Activated CD4-positive, alpha-beta T cell treated with anti-CD3 and anti-CD28 coated beads, Interleukin-2, amount 50 U/mL, for 48 hours (primary cell): ENCODE measurements around the gene BRI3.

Source experiments
- DNase-seq, 2 experiments: peaks; one replicate each; pipeline ENCODE4 v3.0.0-alpha.2; 2020

BRI3 gene

GRCh38 chr7:98288064-98288823 is 6.8 kb downstream of the BRI3 start:
- DNase-seq: no peak

GRCh38 chr7:98289333-98289875 is 7.9 kb downstream of the BRI3 start:
- no peak for DNase-seq

- DNase-seq: no peak
Observed at GRCh38 chr7:98291717-98292116, 10.2 kb downstream of the BRI3 start.

- DNase-seq: no peak
Observed at GRCh38 chr7:98293265-98293664, 11.8 kb downstream of the BRI3 start.

- no peak for DNase-seq
Observed at GRCh38 chr7:98293746-98294145, 12.3 kb downstream of the BRI3 start.

- DNase-seq: no peak
Observed at GRCh38 chr7:98294326-98294725, 12.8 kb downstream of the BRI3 start.

- peak; percentile 29 to 34 for DNase-seq
Observed at GRCh38 chr7:98294798-98295382, 13.4 kb downstream of the BRI3 start.

- no peak for DNase-seq
Observed at GRCh38 chr7:98295467-98296192, 14.1 kb downstream of the BRI3 start.

GRCh38 chr7:98296833-98297232 is 15.3 kb downstream of the BRI3 start:
- DNase-seq: no peak

GRCh38 chr7:98297626-98298286 is 16.3 kb downstream of the BRI3 start:
- DNase-seq: no peak

GRCh38 chr7:98300595-98301372 is 19.3 kb downstream of the BRI3 start:
- no peak for DNase-seq

GRCh38 chr7:98301693-98302470 is 20.4 kb downstream of the BRI3 start:
- no peak for DNase-seq

- DNase-seq: no peak
Observed at GRCh38 chr7:98303176-98303865, 21.8 kb downstream of the BRI3 start.

- no peak for DNase-seq
Observed at GRCh38 chr7:98303906-98304305, 22.4 kb downstream of the BRI3 start.

- no peak for DNase-seq
Observed at GRCh38 chr7:98305951-98306535, 24.6 kb downstream of the BRI3 start.

- DNase-seq: no peak
Observed at GRCh38 chr7:98307971-98308466, 26.5 kb downstream of the BRI3 start.

GRCh38 chr7:98309566-98309965 is 28.1 kb downstream of the BRI3 start:
- DNase-seq: no peak

GRCh38 chr7:98312201-98312600 is 30.7 kb downstream of the BRI3 start:
- no peak for DNase-seq

GRCh38 chr7:98314469-98314868 is 33.0 kb downstream of the BRI3 start:
- DNase-seq: no peak

- no peak for DNase-seq
Observed at GRCh38 chr7:98315318-98315993, 34.0 kb downstream of the BRI3 start.
